SK-N-SH treated with all-trans-retinoic acid at 6 μM for 48 hours (cell line): ENCODE measurements around the gene NTF3.

Experiments used
- ATAC-seq: fragments of 200-7000 bp; cut with Tn5 transposase; 3 replicates; pipeline ENCODE4 v1.9.1; 2020; ENCODE audit warnings: mild to moderate bottlenecking, moderate library complexity
- ARNTL ChIP-seq: fragments of 450-650 bp; formaldehyde crosslinking; IDR thresholded peaks from 2 replicates; pipeline ENCODE4 v1.5.0; 2020; ENCODE audit warnings: low read depth, mild to moderate bottlenecking, moderate library complexity, borderline replicate concordance
- BACH2 ChIP-seq: fragments of 250-450 bp; sonication (Bioruptor Pico); IDR thresholded peaks from 2 replicates; pipeline ENCODE4 v1.9.0; 2021; ENCODE audit warnings: mild to moderate bottlenecking, borderline replicate concordance
- CSDC2 ChIP-seq: fragments of 250-450 bp; sonication (Bioruptor Pico); IDR thresholded peaks from 2 replicates; pipeline ENCODE4 v1.5.0; 2020; ENCODE audit warnings: mild to moderate bottlenecking, moderate library complexity
- CSRNP3 ChIP-seq: fragments of 250-450 bp; sonication (Bioruptor Pico); IDR thresholded peaks from 2 replicates; pipeline ENCODE4 v1.5.1; 2021; ENCODE audit warnings: mild to moderate bottlenecking, moderate library complexity
- ESRRG ChIP-seq: fragments of 250-450 bp; sonication (Bioruptor Pico); IDR thresholded peaks from 2 replicates; pipeline ENCODE4 v1.6.1; 2021; ENCODE audit warnings: mild to moderate bottlenecking
- GLIS3 ChIP-seq: fragments of 250-450 bp; sonication (Bioruptor Pico); IDR thresholded peaks from 2 replicates; pipeline ENCODE4 v1.5.0; 2020; ENCODE audit warnings: mild to moderate bottlenecking, moderate library complexity
- ISL1 ChIP-seq: fragments of 250-450 bp; sonication (Bioruptor Pico); IDR thresholded peaks from 2 replicates; pipeline ENCODE4 v2.1.2; 2022; ENCODE audit warnings: mild to moderate bottlenecking, moderate library complexity
- OSR1 ChIP-seq: fragments of 250-450 bp; sonication (Bioruptor Pico); IDR thresholded peaks from 2 replicates; pipeline ENCODE4 v1.8.0; 2022; ENCODE audit warnings: moderate library complexity, mild to moderate bottlenecking, inconsistent platforms
- PPARA ChIP-seq: fragments of 250-450 bp; sonication (Bioruptor Pico); IDR thresholded peaks from 2 replicates; pipeline ENCODE4 v1.5.0; 2020; ENCODE audit warnings: mild to moderate bottlenecking, borderline replicate concordance
- RARB ChIP-seq: fragments of 250-450 bp; sonication (Bioruptor Pico); IDR thresholded peaks from 2 replicates; pipeline ENCODE4 v1.8.0; 2021; ENCODE audit warnings: mild to moderate bottlenecking, moderate library complexity
- SNAI2 ChIP-seq: fragments of 250-450 bp; sonication (Bioruptor Pico); IDR thresholded peaks from 2 replicates; pipeline ENCODE4 v1.5.0; 2020; ENCODE audit warnings: mild to moderate bottlenecking, moderate library complexity
- TCF4 ChIP-seq: fragments of 250-450 bp; sonication (Bioruptor Pico); IDR thresholded peaks from 2 replicates; pipeline ENCODE4 v1.8.0; 2021; ENCODE audit warnings: mild to moderate bottlenecking, moderate library complexity, borderline replicate concordance
- TOX ChIP-seq: fragments of 250-450 bp; sonication (Bioruptor Pico); IDR thresholded peaks from 2 replicates; pipeline ENCODE4 v1.8.0; 2021; ENCODE audit warnings: mild to moderate bottlenecking, moderate library complexity, borderline replicate concordance
- ZC3H10 ChIP-seq: fragments of 250-450 bp; sonication (Bioruptor Pico); IDR thresholded peaks from 2 replicates; pipeline ENCODE4 v1.5.1; 2021; ENCODE audit warnings: mild to moderate bottlenecking, moderate library complexity
- ZFP3 ChIP-seq: fragments of 250-450 bp; sonication (Bioruptor Pico); IDR thresholded peaks from 2 replicates; pipeline ENCODE4 v1.5.0; 2020; ENCODE audit warnings: mild to moderate bottlenecking, moderate library complexity
- ZFP30 ChIP-seq: fragments of 450-650 bp; formaldehyde crosslinking; IDR thresholded peaks from 2 replicates; pipeline ENCODE4 v1.5.0; 2022; ENCODE audit warnings: mild to moderate bottlenecking, moderate library complexity
- ZNF565 ChIP-seq: fragments of 450-650 bp; formaldehyde crosslinking; conservative IDR thresholded peaks from 2 replicates; pipeline ENCODE4 v1.5.0; 2020; ENCODE audit warnings: low read depth, mild to moderate bottlenecking, moderate library complexity
- ZNF8 ChIP-seq: fragments of 450-650 bp; formaldehyde crosslinking; IDR thresholded peaks from 2 replicates; pipeline ENCODE4 v1.5.0; 2020; ENCODE audit warnings: mild to moderate bottlenecking, moderate library complexity
- TF ChIP-seq, protein P1 (sequence below): fragments of 250-450 bp; sonication (Bioruptor Pico); IDR thresholded peaks from 2 replicates; pipeline ENCODE4 v1.8.0; 2021; ENCODE audit warnings: low read depth, mild to moderate bottlenecking, moderate library complexity, borderline replicate concordance
- TF ChIP-seq, protein P2 (sequence below): fragments of 250-450 bp; sonication (Bioruptor Pico); IDR thresholded peaks from 2 replicates; pipeline ENCODE4 v1.8.0; 2020; ENCODE audit warnings: mild to moderate bottlenecking, moderate library complexity, borderline replicate concordance
- TF ChIP-seq, protein P3 (sequence below): fragments of 250-450 bp; sonication (Bioruptor Pico); IDR thresholded peaks from 2 replicates; pipeline ENCODE4 v1.5.0; 2020; ENCODE audit warnings: mild to moderate bottlenecking, moderate library complexity

Gene NTF3

DNA sequence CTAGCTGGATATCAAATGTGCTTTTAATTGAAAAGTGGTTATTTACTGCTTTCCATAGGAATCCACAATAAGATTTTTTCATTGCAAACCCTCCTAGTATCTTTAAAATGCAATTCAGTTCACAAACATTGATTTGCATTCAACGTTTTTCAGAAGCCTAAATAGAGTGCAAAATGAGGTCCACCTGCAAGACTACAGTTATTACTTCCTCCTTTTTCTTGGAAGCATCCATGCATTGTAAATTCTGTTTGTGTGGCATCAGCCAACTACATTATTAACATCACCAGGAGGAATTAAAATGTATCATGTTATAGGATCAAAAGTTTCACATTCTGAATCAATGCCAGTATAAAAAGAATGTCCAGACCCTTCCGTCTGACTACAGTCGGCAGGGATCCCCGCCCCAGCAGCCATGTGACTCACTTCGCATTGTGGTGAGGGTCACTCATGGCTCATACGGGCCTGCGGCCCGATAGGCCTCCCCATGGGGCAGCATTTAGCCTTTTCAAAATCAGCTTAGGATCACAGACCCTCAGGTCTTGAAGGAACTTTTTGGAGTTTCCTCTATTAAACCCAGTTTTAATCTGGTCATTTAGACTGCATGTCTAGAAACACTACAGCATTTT is 46.3 kb downstream of the NTF3 start:
- no peak for ATAC-seq

GRCh38 chr12:5479761-5480160 is 47.9 kb downstream of the NTF3 start:
- TF ChIP-seq CSDC2 (CRISPR knock-in tag) (no peak), OSR1 (CRISPR knock-in tag) (no peak), ZNF565 (CRISPR knock-in tag) (no peak), ZNF8 (CRISPR knock-in tag) (no peak), GLIS3 (no peak), PPARA (CRISPR knock-in tag) (no peak), ISL1 (CRISPR knock-in tag) (no peak), CSRNP3 (CRISPR knock-in tag) (no peak), ZFP30 (CRISPR knock-in tag) (no peak), ZC3H10 (CRISPR knock-in tag) (no peak), ARNTL (CRISPR knock-in tag) (no peak), TCF4 (no peak), BACH2 (CRISPR knock-in tag) (no peak), ZFP3 (CRISPR knock-in tag) (no peak)
- TF ChIP-seq, protein P1, sequence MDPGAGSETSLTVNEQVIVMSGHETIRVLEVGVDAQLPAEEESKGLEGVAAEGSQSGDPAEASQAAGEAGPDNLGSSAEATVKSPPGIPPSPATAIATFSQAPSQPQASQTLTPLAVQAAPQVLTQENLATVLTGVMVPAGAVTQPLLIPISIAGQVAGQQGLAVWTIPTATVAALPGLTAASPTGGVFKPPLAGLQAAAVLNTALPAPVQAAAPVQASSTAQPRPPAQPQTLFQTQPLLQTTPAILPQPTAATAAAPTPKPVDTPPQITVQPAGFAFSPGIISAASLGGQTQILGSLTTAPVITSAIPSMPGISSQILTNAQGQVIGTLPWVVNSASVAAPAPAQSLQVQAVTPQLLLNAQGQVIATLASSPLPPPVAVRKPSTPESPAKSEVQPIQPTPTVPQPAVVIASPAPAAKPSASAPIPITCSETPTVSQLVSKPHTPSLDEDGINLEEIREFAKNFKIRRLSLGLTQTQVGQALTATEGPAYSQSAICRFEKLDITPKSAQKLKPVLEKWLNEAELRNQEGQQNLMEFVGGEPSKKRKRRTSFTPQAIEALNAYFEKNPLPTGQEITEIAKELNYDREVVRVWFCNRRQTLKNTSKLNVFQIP (CRISPR knock-in tag) = no peak
- TF ChIP-seq, protein P2, sequence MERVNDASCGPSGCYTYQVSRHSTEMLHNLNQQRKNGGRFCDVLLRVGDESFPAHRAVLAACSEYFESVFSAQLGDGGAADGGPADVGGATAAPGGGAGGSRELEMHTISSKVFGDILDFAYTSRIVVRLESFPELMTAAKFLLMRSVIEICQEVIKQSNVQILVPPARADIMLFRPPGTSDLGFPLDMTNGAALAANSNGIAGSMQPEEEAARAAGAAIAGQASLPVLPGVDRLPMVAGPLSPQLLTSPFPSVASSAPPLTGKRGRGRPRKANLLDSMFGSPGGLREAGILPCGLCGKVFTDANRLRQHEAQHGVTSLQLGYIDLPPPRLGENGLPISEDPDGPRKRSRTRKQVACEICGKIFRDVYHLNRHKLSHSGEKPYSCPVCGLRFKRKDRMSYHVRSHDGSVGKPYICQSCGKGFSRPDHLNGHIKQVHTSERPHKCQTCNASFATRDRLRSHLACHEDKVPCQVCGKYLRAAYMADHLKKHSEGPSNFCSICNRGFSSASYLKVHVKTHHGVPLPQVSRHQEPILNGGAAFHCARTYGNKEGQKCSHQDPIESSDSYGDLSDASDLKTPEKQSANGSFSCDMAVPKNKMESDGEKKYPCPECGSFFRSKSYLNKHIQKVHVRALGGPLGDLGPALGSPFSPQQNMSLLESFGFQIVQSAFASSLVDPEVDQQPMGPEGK = no peak
- TF ChIP-seq, protein P3, sequence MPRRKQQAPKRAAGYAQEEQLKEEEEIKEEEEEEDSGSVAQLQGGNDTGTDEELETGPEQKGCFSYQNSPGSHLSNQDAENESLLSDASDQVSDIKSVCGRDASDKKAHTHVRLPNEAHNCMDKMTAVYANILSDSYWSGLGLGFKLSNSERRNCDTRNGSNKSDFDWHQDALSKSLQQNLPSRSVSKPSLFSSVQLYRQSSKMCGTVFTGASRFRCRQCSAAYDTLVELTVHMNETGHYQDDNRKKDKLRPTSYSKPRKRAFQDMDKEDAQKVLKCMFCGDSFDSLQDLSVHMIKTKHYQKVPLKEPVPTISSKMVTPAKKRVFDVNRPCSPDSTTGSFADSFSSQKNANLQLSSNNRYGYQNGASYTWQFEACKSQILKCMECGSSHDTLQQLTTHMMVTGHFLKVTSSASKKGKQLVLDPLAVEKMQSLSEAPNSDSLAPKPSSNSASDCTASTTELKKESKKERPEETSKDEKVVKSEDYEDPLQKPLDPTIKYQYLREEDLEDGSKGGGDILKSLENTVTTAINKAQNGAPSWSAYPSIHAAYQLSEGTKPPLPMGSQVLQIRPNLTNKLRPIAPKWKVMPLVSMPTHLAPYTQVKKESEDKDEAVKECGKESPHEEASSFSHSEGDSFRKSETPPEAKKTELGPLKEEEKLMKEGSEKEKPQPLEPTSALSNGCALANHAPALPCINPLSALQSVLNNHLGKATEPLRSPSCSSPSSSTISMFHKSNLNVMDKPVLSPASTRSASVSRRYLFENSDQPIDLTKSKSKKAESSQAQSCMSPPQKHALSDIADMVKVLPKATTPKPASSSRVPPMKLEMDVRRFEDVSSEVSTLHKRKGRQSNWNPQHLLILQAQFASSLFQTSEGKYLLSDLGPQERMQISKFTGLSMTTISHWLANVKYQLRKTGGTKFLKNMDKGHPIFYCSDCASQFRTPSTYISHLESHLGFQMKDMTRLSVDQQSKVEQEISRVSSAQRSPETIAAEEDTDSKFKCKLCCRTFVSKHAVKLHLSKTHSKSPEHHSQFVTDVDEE (CRISPR knock-in tag) = no peak
- no peak for ATAC-seq

More for the DNA sequence above, 46.3 kb downstream of the NTF3 start:
- TF ChIP-seq RARB (CRISPR knock-in tag) (no peak), TOX (CRISPR knock-in tag) (no peak)

GRCh38 chr12:5480218-5480937 is 48.5 kb downstream of the NTF3 start:
- TF ChIP-seq GLIS3 (no peak), TCF4 (no peak), SNAI2 (CRISPR knock-in tag) (no peak), OSR1 (CRISPR knock-in tag) (no peak), BACH2 (CRISPR knock-in tag) (no peak), ESRRG (no peak), ARNTL (CRISPR knock-in tag) (no peak), PPARA (CRISPR knock-in tag) (no peak), ZC3H10 (CRISPR knock-in tag) (no peak), RARB (CRISPR knock-in tag) (no peak), ZFP3 (CRISPR knock-in tag) (no peak), ZNF565 (CRISPR knock-in tag) (no peak)
- TF ChIP-seq, protein P2 = no peak
- TF ChIP-seq, protein P1 (CRISPR knock-in tag) = no peak
- TF ChIP-seq, all 23 proteins: peak for 0
- no peak for ATAC-seq
